HS-27A (cell line): Measurements from ENCODE around the gene DCLRE1B.

Source experiments
- DNase-seq: peaks from one replicate; pipeline ENCODE4 v3.0.0-alpha.2; 2012; ENCODE audit warnings: low read depth, missing footprints

DCLRE1B gene

DNA sequence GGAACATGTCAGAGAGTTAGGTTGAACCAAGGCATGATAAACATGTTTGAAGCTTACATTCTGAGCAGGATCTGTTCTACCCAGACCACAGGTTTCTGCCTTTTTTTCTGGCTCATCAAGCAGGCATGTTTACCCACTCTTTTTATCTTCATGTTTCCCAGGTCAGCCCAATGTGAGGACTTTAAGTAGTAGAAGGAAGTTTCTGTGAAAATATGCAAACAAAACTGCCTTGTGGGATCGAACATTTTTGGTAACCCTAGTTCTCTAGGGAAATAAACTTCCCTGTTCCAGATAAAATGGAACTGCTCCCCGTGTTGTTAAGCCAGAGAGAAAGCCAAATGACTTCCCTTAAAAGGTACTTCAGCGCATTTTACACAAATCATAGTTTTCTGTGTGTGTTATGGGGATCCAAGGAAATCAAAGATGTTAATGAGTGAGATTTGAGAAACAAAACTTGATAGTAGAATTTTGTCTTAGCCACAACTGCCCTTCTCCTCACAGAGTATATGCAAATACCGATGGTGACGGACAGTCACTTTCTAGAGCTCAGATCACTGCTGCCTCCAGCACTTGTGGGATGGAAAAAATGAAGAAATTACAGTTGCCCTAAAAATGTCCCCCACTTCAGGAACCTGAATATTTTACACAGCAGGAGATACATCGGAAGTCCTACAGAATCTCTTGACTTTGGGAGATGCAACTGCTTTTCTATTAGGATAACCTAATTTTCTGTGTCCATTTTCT lies 23.2 kb downstream of the DCLRE1B start:
- DNase-seq, result no peak

GRCh38 chr1:113928941-113929749 lies 24.0 kb downstream of the DCLRE1B start, which contains the start of gene HIPK1:
HIPK1 (plus strand) TSS chr1:113929324.
- DNase-seq, result peak; percentile 69

DNA sequence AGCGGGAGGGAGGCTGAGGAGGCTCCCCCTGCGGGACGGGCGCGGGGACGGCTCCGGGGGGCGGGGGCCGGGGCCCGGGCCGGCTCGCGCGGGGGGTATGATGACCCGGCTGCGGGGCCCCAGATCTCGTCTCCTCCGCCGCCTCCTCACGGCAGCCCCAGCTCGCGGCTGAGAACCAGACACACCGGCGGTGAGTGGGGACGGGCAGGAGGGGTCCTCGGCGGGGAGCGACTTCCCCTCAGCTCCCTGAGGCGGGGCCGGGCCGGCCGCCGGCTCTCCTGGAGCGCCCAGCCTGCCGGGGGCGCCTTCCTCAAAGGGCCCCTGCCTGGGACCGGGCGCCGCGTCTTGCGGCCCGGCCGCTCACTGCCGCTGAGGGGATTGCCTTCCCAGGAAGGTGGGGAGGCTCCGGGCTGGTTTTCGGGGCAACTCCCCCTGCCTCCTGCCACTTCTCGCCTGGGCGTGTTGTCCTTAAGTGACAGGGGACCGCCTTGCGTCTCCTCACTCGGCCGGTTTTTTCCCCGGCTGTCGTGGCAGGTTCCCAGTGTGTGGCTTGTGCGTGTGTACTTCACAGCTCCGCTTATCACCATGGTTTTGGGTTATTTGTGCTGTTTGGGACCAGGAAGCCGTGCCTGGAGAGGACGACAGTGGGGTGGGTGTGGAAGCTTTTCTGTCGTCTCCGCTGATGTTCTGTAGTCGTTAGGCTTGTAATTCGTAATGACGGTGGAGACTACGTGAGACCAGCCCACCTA lies 24.8 kb downstream of the DCLRE1B start:
- DNase-seq, result no peak

DNA sequence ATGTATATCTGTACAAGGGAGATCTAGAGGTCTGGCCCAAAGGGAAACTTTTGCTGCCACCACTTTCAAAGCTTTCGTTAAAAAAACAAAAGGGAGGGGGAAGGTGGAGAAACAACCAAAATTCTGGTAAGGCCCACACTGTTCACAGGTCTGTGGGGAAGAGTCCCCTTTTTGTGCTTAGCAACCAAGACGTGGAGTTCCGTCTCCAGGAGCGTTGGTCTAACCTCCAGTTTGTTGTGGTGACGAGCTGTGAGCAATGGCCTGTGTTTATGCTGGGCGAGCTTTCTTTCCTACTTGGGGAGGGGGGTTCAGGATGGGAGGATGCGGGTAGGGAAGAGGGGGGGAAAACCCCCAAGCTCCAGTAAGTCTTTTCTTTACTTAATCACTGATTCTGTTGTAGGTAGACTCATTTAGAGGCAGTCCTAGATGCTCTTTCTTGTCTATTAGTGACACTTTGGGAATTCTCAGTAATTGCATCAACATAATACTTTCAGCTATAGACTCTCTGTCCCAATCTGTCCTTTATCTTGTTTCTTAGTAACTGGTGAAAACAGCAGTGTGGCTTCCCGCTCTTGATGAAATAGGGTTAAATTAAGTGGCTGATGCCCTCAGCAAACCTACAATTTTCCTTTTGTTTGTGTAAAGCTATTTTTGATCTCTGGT lies 25.5 kb downstream of the DCLRE1B start:
- no peak for DNase-seq

GRCh38 chr1:113931451-113931851 lies 26.3 kb downstream of the DCLRE1B start:
- no peak for DNase-seq

DNA sequence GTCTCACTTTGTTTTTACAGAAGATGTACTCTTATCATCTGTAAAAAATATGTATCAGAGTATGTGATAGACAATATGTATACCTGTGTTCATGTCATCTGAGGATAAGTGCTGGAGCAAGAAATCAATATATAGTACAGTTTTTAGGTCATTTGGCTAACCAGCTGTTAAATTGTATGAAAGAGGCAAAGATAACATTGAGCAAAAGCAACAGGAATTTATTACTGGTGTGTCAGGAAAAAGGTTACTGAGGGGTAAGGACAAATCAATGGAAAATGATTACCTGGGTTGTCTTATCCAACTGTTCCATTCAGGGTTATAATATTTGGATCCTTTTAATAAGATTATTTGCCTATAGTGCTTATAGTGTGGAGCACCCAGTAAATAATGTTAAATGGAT lies 28.9 kb downstream of the DCLRE1B start:
- no peak for DNase-seq

- DNase-seq, result no peak
Measured at GRCh38 chr1:113934511-113935055, 29.5 kb downstream of the DCLRE1B start.

- DNase-seq, result no peak
Measured at GRCh38 chr1:113935176-113935575, 30.1 kb downstream of the DCLRE1B start.

- no peak for DNase-seq
Measured at GRCh38 chr1:113935970-113936369, 30.8 kb downstream of the DCLRE1B start.

DNA sequence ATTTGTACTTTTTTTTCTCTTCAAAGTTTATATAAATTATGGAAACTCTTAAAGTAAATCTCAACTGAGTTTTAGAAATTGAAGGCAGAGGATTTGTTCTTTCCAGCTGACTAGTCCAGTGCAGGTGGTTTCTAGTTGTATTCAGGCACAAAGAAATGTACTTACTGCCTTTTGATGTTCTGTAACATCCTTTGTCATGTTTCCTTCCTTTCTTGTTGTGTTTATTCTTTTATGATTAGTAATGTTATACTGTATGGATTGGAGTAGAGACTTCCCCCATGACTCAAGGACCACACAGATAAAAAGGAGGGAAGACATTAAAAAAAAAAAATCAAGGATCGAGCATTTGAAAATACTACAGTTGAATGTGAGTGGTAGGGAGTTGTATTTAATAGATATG lies 32.0 kb downstream of the DCLRE1B start:
- DNase-seq, result no peak

DNA sequence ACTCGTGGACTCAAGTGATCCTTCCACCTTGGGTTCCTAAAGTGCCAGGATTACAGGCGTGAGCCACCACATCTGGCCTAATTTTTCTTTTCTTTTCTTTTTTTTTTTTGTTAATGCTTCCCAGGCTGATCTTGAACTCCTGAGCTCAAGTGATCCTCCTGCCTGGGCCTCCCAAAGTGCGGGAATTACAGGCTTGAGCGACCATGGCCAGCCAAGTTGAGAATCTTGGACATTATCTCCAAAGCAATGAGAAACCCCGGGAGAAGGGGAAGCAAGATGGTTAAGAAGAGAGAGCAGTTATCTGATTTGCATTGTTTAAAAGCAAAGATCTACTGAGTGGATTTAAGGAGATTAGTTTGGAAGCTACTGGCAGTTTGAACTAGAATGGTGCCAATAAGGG lies 33.1 kb downstream of the DCLRE1B start:
- DNase-seq, result no peak

DNA sequence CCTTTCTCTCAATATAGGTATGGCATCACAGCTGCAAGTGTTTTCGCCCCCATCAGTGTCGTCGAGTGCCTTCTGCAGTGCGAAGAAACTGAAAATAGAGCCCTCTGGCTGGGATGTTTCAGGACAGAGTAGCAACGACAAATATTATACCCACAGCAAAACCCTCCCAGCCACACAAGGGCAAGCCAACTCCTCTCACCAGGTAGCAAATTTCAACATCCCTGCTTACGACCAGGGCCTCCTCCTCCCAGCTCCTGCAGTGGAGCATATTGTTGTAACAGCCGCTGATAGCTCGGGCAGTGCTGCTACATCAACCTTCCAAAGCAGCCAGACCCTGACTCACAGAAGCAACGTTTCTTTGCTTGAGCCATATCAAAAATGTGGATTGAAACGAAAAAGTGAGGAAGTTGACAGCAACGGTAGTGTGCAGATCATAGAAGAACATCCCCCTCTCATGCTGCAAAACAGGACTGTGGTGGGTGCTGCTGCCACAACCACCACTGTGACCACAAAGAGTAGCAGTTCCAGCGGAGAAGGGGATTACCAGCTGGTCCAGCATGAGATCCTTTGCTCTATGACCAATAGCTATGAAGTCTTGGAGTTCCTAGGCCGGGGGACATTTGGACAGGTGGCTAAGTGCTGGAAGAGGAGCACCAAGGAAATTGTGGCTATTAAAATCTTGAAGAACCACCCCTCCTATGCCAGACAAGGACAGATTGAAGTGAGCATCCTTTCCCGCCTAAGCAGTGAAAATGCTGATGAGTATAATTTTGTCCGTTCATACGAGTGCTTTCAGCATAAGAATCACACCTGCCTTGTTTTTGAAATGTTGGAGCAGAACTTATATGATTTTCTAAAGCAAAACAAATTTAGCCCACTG lies 35.5 kb downstream of the DCLRE1B start:
- no peak for DNase-seq

DNA sequence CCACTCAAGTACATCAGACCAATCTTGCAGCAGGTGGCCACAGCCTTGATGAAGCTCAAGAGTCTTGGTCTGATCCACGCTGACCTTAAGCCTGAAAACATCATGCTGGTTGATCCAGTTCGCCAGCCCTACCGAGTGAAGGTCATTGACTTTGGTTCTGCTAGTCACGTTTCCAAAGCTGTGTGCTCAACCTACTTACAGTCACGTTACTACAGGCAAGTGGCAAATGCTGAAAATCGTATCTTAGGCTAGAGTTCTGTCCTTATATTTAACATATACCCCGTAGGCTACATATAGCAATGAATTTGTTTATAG lies 36.1 kb downstream of the DCLRE1B start:
- DNase-seq, result no peak

DNA sequence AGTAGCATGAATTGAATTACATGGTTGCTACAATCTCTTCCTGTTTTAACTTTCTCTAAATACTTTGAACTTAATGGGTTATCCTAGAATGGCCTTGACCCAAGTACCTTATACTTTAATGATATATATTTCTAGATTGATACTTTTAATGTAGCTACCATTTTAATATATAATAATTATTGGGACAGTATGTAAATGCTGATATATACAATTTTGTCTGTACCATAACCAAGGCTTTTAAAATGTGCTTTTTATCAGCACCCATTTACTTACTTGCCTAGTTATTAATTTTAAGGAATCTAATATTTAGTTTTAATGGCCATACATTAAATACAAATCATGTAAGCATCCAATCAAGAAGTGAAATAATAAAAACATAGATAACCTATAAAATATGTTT lies 37.4 kb downstream of the DCLRE1B start:
- DNase-seq, result no peak

- no peak for DNase-seq
Measured at GRCh38 chr1:113943028-113943811, 38.1 kb downstream of the DCLRE1B start.

DNA sequence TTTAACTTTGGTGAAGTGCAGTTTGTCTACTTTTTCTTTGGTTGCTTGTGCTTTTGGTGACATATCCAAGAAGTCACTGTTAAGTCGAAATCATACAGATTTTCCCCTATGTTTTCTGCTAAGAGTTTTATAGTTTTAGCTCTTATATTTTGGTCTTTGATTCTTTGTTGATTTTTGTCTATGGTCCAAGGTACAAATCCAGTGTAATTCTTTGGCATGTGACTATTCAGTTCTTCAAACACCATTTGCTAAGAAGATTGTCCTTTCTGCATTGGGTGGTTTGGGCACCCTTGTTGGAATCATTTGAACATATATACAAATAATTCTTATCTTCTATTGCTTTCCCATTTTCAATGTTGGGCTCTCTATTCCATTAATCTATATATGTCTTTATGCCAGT lies 40.2 kb downstream of the DCLRE1B start:
- no peak for DNase-seq

DNA sequence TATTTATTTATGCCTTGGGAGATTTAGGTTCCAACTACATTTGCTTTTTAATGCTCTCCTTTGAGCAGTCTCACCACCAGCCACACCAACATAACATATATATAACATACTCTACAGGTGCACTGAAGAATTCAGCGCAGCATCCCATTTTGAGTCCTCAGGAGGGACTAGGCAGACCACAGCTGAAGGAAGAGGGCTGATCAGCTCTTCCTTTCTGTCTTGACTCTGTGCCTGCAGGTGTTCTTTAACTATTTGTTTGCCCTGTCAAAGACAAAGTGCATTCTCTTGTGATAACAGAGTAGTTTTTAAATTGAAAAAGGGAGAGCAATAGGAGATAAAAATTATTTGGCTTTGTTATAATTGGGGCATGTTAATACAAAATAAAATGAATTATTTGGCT lies 41.0 kb downstream of the DCLRE1B start:
- no peak for DNase-seq

- no peak for DNase-seq
Measured at GRCh38 chr1:113946678-113947387, 41.7 kb downstream of the DCLRE1B start.

GRCh38 chr1:113947388-113948107 lies 42.4 kb downstream of the DCLRE1B start:
- DNase-seq, result no peak
